T-helper 1 cell treated with Interleukin-12 subunit alpha and Interleukin-12 subunit beta and Interleukin-4 antibody, amounts not matched to agents 30 ng/mL and 1 ng/mL, for 36 hours (primary cell): ENCODE results near the gene USE1. TPM values are rescaled to one million over a fixed set of nuclear protein-coding genes. Genes with fewer than 3 reads are reported as not detected.

Experiments used
- intact Hi-C: fragments of 100-400 bp; cut with micrococcal nuclease; formaldehyde crosslinking; loops from one replicate; pipeline ENCODE4 v1.15.1; 2024
- total RNA-seq: library from RNA; stranded (reverse); gene quantifications from 2 replicates; pipeline ENCODE4 v1.2.3, GENCODE V29; 2022

The USE1 gene
- total RNA-seq, 1 donor from 2014 or later = 31.3 TPM

GRCh38 chr19:17235300-17235970 lies 20.3 kb downstream of the USE1 start:
- intact Hi-C loops = loop anchor here (1.0 to 2.0 kb wide), 6 partner anchors 9 to 168 kb away; partner anchors contain the start of genes HAUS8, MYO9B, OCEL1 and USE1

GRCh38 chr19:17235971-17236777 lies 21.0 kb downstream of the USE1 start:
- intact Hi-C loops = loop anchor here (1.0 to 2.0 kb wide), 7 partner anchors 9 to 169 kb away; partner anchors contain the start of genes HAUS8, MYO9B, NR2F6 and OCEL1

- intact Hi-C loops = loop anchor here (1.0 kb wide), 1 partner anchor 8 kb away; the partner anchor contains the start of gene NR2F6
Observed at GRCh38 chr19:17236811-17237543, 21.8 kb downstream of the USE1 start.

- intact Hi-C loops = no loop called here
Observed at GRCh38 chr19:17237747-17238706, 22.9 kb downstream of the USE1 start.

GRCh38 chr19:17240062-17240752 lies 25.1 kb downstream of the USE1 start:
- intact Hi-C loops = no loop called here

- intact Hi-C loops = no loop called here
Observed at GRCh38 chr19:17240826-17241399, 25.8 kb downstream of the USE1 start.

GRCh38 chr19:17242431-17243208 lies 27.5 kb downstream of the USE1 start:
- intact Hi-C loops = no loop called here

GRCh38 chr19:17243211-17243829 lies 28.2 kb downstream of the USE1 start:
- intact Hi-C loops = no loop called here

- intact Hi-C loops = no loop called here
Observed at GRCh38 chr19:17243830-17244617, 28.9 kb downstream of the USE1 start.

- intact Hi-C loops = loop anchor here (1.0 kb wide), 1 partner anchor 9 kb away; no protein-coding TSS in a partner anchor
Observed at GRCh38 chr19:17244618-17245534, 29.7 kb downstream of the USE1 start.

GRCh38 chr19:17245535-17245984 lies 30.4 kb downstream of the USE1 start, which contains the start of gene NR2F6:
NR2F6 (minus strand) TSS chr19:17245919; CDS start chr19:17245220, 699 bp downstream.
- intact Hi-C loops = loop anchor here (1.0 kb wide), 1 partner anchor 9 kb away; no protein-coding TSS in a partner anchor

- intact Hi-C loops = loop anchor here (1.0 kb wide), 1 partner anchor 21 kb away; the partner anchor contains the start of gene OCEL1
Observed at GRCh38 chr19:17246681-17247425, 31.7 kb downstream of the USE1 start.

GRCh38 chr19:17248011-17248776 lies 33.0 kb downstream of the USE1 start:
- intact Hi-C loops = no loop called here

- intact Hi-C loops = no loop called here
Observed at GRCh38 chr19:17249887-17250548, 34.9 kb downstream of the USE1 start.
